Naive thymus-derived CD8-positive, alpha-beta T cell (primary cell): Measurements from ENCODE around the gene KY. TPM values are rescaled to one million over a fixed set of nuclear protein-coding genes. Genes with fewer than 3 reads are reported as not detected.

Experiments
- ATAC-seq, 2 donors: fragments of 150-1000 bp; cut with Tn5 transposase in 1 of 2; sonication (Bioruptor Pico), chemical (Tn5 transposase) in 1 of 2; 1 replicate in 1 of 2; 2 replicates in 1 of 2; pipeline ENCODE4 v1.10.0; 2021; ENCODE audit warnings: mild to moderate bottlenecking in 2 of 2, moderate library complexity in 2 of 2
- POLR2A ChIA-PET: fragments of 350-600 bp; sonication (Branson Sonifier 250); formaldehyde crosslinking; loops from one replicate; lab custom pipeline; 2021; ENCODE audit warnings: antibody characterized with exemption; lab: Charles Lee
- DNase-seq, 10 donors: peaks; one replicate each; pipeline versions ENCODE4 v3.0.0 to v3.0.0-alpha.2; 2020 to 2022
- H3K27ac Mint-ChIP-seq, 10 donors: one replicate each; pipeline ENCODE4 v1.8.0; 2020 to 2022; ENCODE audit warnings: mild to moderate bottlenecking in 10 of 10, mixed read lengths in 10 of 10, moderate library complexity in 4 of 10, inconsistent platforms in 1 of 10
- H3K27me3 Mint-ChIP-seq, 5 donors: one replicate each; pipeline ENCODE4 v1.8.0; 2021 to 2022; ENCODE audit warnings: mixed read lengths in 5 of 5
- H3K36me3 Mint-ChIP-seq, 3 donors: one replicate each; pipeline ENCODE4 v1.8.0; 2020 to 2022; ENCODE audit warnings: mixed read lengths in 3 of 3, mild to moderate bottlenecking in 2 of 3, inconsistent platforms in 1 of 3
- H3K4me1 Mint-ChIP-seq, 4 donors: one replicate each; pipeline ENCODE4 v1.8.0; 2021 to 2022; ENCODE audit warnings: mixed read lengths in 4 of 4
- H3K4me3 Mint-ChIP-seq, 10 donors: one replicate each; pipeline ENCODE4 v1.8.0; 2020 to 2022; ENCODE audit warnings: mild to moderate bottlenecking in 10 of 10, mixed read lengths in 10 of 10, moderate library complexity in 6 of 10, inconsistent platforms in 1 of 10
- H3K9me3 Mint-ChIP-seq, 9 donors: one replicate each; pipeline ENCODE4 v1.8.0; 2020 to 2022; ENCODE audit warnings: mixed read lengths in 9 of 9, mild to moderate bottlenecking in 3 of 9, inconsistent platforms in 1 of 9, moderate library complexity in 1 of 9
- polyA plus RNA-seq, 3 donors: library from polyadenylated mRNA; unstranded; fragments of 300-500 nt; fragmentation: Illumina TruSeq; gene quantifications; one replicate each; pipeline ENCODE4 v1.2.3, GENCODE V29; 2021
- total RNA-seq, 8 experiments: library from RNA in 2 of 8; stranded (reverse) in 2 of 8; gene quantifications; one replicate each; pipeline ENCODE4 v1.2.3 and lab custom pipeline; 2021 to 2026

KY gene
- total and polyA plus RNA-seq, 5 experiments from 2014 or later, result not detected

DNA sequence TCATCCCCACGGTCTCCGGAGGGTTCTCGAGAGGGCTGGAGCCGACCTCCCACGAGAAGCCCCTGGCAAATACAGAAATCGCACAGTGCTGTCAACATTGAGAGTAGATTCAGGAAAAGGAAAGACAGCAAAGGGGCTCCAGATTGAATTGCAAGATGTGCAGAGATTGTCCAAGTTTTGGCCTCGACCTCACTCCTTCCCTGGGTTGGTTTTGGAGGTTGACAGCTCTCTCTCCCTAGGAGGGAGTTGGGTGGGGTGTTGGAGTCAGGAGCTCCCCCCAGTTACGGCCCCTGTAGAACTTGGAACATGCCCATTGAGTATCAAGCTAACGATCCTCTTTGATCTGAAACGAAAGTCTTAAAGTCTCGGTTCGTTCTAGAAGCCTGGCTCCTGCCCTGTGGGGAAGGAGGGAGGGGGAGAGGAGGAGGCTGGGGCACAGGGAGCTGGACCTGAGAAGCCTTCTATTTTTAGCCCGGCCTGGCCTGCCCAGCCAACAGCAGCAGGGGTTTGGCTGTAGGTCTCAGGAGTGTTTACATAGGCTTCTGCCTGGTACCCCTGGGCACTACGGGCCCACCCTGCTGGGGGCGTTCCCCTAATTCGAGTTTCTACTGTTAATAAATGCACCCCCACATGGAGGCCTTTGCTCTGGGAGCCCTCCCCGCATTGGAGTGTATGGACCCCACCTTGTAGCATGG lies 672 bp upstream of the KY start:
- H3K27ac Mint-ChIP-seq, result no peak overlapping the region
- peaks cover 11 to 41% (median 29%) of the 10 kb centered on the region in 5 donors for H3K27me3 Mint-ChIP-seq
- no peak for DNase-seq
- H3K4me3 Mint-ChIP-seq, result no peak overlapping the region
- peaks cover 0 to 7% (median 0%) of the 10 kb centered on the region in 4 donors for H3K4me1 Mint-ChIP-seq
- POLR2A ChIA-PET, result no interaction called here
- H3K9me3 Mint-ChIP-seq, result no peaks in the 10 kb centered on the region
- no peaks in the 10 kb centered on the region for H3K36me3 Mint-ChIP-seq
- no peak for ATAC-seq

- ATAC-seq, result no peak
- H3K27me3 Mint-ChIP-seq, result peaks cover 8 to 35% (median 19%) of the 10 kb centered on the region in 5 donors
- peaks cover 0 to 7% (median 0%) of the 10 kb centered on the region in 4 donors for H3K4me1 Mint-ChIP-seq
- H3K9me3 Mint-ChIP-seq, result no peaks in the 10 kb centered on the region
- DNase-seq, result no peak
- H3K36me3 Mint-ChIP-seq, result no peaks in the 10 kb centered on the region
- no peak overlapping the region for H3K4me3 Mint-ChIP-seq
- no peak overlapping the region for H3K27ac Mint-ChIP-seq
- POLR2A ChIA-PET, result no interaction called here
Observed at GRCh38 chr3:134649106-134649705, 1.6 kb downstream of the KY start.

DNA sequence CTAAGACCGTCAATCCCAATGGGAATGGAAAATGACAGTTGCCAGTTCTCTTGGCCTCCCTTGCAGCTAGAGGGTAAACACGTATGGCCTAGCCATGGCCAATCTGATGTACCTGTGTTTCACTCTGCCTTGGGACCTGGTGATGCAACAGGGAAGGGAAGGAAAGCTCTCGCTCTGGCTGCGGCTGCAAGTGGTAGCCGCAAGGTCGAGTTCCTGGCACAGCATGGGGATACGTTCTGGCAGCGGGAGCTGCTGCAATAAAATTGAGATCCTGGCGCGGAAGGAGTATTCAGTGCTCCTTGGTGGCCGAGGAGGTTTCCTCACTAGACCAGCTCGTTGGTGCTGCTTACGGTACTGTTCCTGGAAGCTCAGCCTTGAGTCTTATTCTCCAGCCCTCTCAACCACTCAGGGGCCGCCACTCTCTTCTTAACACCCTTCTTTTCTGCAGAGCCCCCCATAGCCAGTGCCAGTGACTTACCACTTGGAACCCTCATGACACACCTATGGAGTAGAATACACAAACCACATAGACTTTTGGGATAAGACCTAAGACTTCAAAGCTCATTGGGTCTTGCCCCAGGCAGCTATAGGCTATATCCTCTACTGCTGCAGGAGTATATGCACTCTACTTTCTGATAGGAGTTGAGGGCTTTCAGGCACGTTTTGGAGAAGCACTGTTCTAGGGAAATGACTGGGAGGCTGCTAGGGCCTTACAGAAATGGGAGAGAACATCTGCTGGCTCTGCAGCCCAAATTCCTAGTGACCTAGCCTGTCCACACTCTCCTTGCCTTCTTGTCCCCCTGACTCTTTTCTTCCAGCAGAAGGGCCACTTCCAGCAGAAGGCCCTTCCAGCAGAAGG lies 2.7 kb downstream of the KY start:
- POLR2A ChIA-PET, result no interaction called here
- H3K36me3 Mint-ChIP-seq, result no peaks in the 10 kb centered on the region
- DNase-seq (no peak), ATAC-seq (no peak)
- no peak overlapping the region for H3K27ac Mint-ChIP-seq
- H3K27me3 Mint-ChIP-seq, result peaks cover 6 to 26% (median 9%) of the 10 kb centered on the region in 5 donors
- peaks cover 0 to 7% (median 0%) of the 10 kb centered on the region in 4 donors for H3K4me1 Mint-ChIP-seq
- no peaks in the 10 kb centered on the region for H3K9me3 Mint-ChIP-seq
- no peak overlapping the region for H3K4me3 Mint-ChIP-seq

- ATAC-seq (no peak), DNase-seq (no peak)
- H3K4me1 Mint-ChIP-seq, result peaks cover 0 to 2% (median 0%) of the 10 kb centered on the region in 4 donors
- H3K27me3 Mint-ChIP-seq, result peaks cover 0 to 20% (median 9%) of the 10 kb centered on the region in 5 donors
- no peaks in the 10 kb centered on the region for H3K36me3 Mint-ChIP-seq
- POLR2A ChIA-PET, result no interaction called here
- H3K4me3 Mint-ChIP-seq, result no peak overlapping the region
- H3K9me3 Mint-ChIP-seq, result no peaks in the 10 kb centered on the region
- H3K27ac Mint-ChIP-seq, result no peak overlapping the region
Observed at GRCh38 chr3:134646086-134646485, 4.7 kb downstream of the KY start.

- peaks cover 0 to 2% (median under 1%) of the 10 kb centered on the region in 4 donors for H3K4me1 Mint-ChIP-seq
- no peak overlapping the region for H3K4me3 Mint-ChIP-seq
- H3K9me3 Mint-ChIP-seq, result no peaks in the 10 kb centered on the region
- H3K27ac Mint-ChIP-seq, result no peak overlapping the region
- POLR2A ChIA-PET, result no interaction called here
- no peaks in the 10 kb centered on the region for H3K36me3 Mint-ChIP-seq
- peaks cover 0 to 20% (median 9%) of the 10 kb centered on the region in 5 donors for H3K27me3 Mint-ChIP-seq
- ATAC-seq, result no peak
- no peak for DNase-seq
Observed at GRCh38 chr3:134645515-134645914, 5.3 kb downstream of the KY start.

GRCh38 chr3:134644731-134645514 lies 5.9 kb downstream of the KY start:
- no peaks in the 10 kb centered on the region for H3K36me3 Mint-ChIP-seq
- peaks cover 0 to 14% (median 4%) of the 10 kb centered on the region in 5 donors for H3K27me3 Mint-ChIP-seq
- H3K9me3 Mint-ChIP-seq, result no peaks in the 10 kb centered on the region
- peaks cover 0 to 2% (median 0%) of the 10 kb centered on the region in 4 donors for H3K4me1 Mint-ChIP-seq
- H3K4me3 Mint-ChIP-seq, result no peak overlapping the region
- POLR2A ChIA-PET, result no interaction called here
- H3K27ac Mint-ChIP-seq, result no peak overlapping the region
- DNase-seq (no peak), ATAC-seq (no peak)

DNA sequence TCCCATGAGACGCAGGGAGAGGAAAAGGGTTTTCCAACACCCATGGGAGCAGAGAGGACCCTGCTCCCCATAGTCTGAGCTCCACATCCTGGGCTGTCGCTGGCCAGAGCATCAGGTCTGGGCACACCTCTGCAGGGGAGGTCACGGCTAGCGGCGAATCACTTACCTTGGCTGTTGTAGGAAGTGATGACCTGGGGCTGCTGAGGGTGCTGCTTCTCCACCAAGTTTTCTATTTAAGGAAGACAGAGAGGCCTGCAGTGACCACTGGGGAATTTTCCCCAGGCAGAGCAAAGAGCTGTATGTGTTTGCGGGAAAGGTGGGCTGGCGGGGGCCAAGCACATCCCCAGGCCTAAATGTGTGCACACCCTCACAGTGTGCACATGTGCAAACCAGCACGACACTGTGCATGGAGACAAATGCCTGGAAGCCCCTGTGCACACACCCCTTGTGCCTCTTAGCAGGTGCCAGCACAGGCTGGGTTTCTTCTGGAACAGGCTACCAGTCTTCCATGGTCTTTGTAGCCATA lies 7.6 kb downstream of the KY start:
- Mint-ChIP-seq H3K36me3 (no peaks in the 10 kb centered on the region), H3K27ac (no peak overlapping the region), H3K9me3 (no peaks in the 10 kb centered on the region), H3K27me3 (peaks cover 0 to 5% (median 0%) of the 10 kb centered on the region in 5 donors), H3K4me1 (peaks cover 0 to 2% (median 0%) of the 10 kb centered on the region in 4 donors), H3K4me3 (no peak overlapping the region)
- ATAC-seq (no peak), DNase-seq (no peak)
- POLR2A ChIA-PET, result no interaction called here

- Mint-ChIP-seq H3K27me3 (peaks cover 0 to 4% (median 0%) of the 10 kb centered on the region in 5 donors), H3K9me3 (no peaks in the 10 kb centered on the region), H3K4me3 (no peak overlapping the region), H3K27ac (peak overlapping the region in 1 of 10 donors; percentile 27), H3K4me1 (peaks cover 0 to 2% (median 0%) of the 10 kb centered on the region in 4 donors), H3K36me3 (no peaks in the 10 kb centered on the region)
- no peak for DNase-seq
- no peak for ATAC-seq
- POLR2A ChIA-PET, result no interaction called here
Observed at GRCh38 chr3:134642445-134643149, 8.2 kb downstream of the KY start.

- ATAC-seq (no peak), DNase-seq (no peak)
- peaks cover 0 to 4% (median 0%) of the 10 kb centered on the region in 5 donors for H3K27me3 Mint-ChIP-seq
- POLR2A ChIA-PET, result no interaction called here
- H3K4me1 Mint-ChIP-seq, result peaks cover 0 to 2% (median 0%) of the 10 kb centered on the region in 4 donors
- H3K27ac Mint-ChIP-seq, result no peak overlapping the region
- no peaks in the 10 kb centered on the region for H3K9me3 Mint-ChIP-seq
- H3K36me3 Mint-ChIP-seq, result no peaks in the 10 kb centered on the region
- H3K4me3 Mint-ChIP-seq, result no peak overlapping the region
Observed at GRCh38 chr3:134641671-134642300, 9.0 kb downstream of the KY start.

- no peaks in the 10 kb centered on the region for H3K9me3 Mint-ChIP-seq
- no peak for DNase-seq
- no peak for ATAC-seq
- no peak overlapping the region for H3K27ac Mint-ChIP-seq
- H3K36me3 Mint-ChIP-seq, result no peaks in the 10 kb centered on the region
- POLR2A ChIA-PET, result no interaction called here
- H3K4me3 Mint-ChIP-seq, result no peak overlapping the region
- H3K4me1 Mint-ChIP-seq, result peaks cover 0 to 2% (median 0%) of the 10 kb centered on the region in 4 donors
- H3K27me3 Mint-ChIP-seq, result peaks cover 0 to 4% (median 0%) of the 10 kb centered on the region in 5 donors
Observed at GRCh38 chr3:134640872-134641470, 9.9 kb downstream of the KY start.

- POLR2A ChIA-PET, result no interaction called here
Observed at GRCh38 chr3:134640378-134640777, 10.4 kb downstream of the KY start.

More at GRCh38 chr3:134640378-134640777, 10.4 kb downstream of the KY start:
- DNase-seq (no peak), ATAC-seq (no peak)
- no peaks in the 10 kb centered on the region for H3K36me3 Mint-ChIP-seq
- H3K27me3 Mint-ChIP-seq, result peaks cover 0 to 4% (median 0%) of the 10 kb centered on the region in 5 donors
- H3K27ac Mint-ChIP-seq, result no peak overlapping the region
- H3K4me3 Mint-ChIP-seq, result no peak overlapping the region
- no peaks in the 10 kb centered on the region for H3K9me3 Mint-ChIP-seq
- H3K4me1 Mint-ChIP-seq, result peaks cover 0 to 2% (median 0%) of the 10 kb centered on the region in 4 donors
